ENCODE results near the gene CDH3. TPM values are rescaled to one million over a fixed set of nuclear protein-coding genes. Genes with fewer than 3 reads are reported as not detected.

Gene CDH3
- total RNA-seq, 2 experiments from 2014 or later = 0.22 to 0.74 TPM

- TF ChIP-seq, protein P1, sequence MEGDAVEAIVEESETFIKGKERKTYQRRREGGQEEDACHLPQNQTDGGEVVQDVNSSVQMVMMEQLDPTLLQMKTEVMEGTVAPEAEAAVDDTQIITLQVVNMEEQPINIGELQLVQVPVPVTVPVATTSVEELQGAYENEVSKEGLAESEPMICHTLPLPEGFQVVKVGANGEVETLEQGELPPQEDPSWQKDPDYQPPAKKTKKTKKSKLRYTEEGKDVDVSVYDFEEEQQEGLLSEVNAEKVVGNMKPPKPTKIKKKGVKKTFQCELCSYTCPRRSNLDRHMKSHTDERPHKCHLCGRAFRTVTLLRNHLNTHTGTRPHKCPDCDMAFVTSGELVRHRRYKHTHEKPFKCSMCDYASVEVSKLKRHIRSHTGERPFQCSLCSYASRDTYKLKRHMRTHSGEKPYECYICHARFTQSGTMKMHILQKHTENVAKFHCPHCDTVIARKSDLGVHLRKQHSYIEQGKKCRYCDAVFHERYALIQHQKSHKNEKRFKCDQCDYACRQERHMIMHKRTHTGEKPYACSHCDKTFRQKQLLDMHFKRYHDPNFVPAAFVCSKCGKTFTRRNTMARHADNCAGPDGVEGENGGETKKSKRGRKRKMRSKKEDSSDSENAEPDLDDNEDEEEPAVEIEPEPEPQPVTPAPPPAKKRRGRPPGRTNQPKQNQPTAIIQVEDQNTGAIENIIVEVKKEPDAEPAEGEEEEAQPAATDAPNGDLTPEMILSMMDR (IDR thresholded peaks at IDR 0.05) = no peak
- no peaks in the 10 kb centered on the region for H3K4me1 Mint-ChIP-seq (ENCODE audit: low read depth)
- Histone ChIP-seq H3K9me3 (ENCODE audit: control insufficient read depth in 1 of 2, insufficient read depth in 1 of 2, low read length in 2 of 2) (no peaks in the 10 kb centered on the region), H3K4me3 (ENCODE audit: low read length) (no peak overlapping the region), H3K27me3 (ENCODE audit: control insufficient read depth in 1 of 2, insufficient read depth in 2 of 2, low read length in 2 of 2) (no peaks in the 10 kb centered on the region), H3K4me1 (ENCODE audit: insufficient read depth, low read length) (no peaks in the 10 kb centered on the region), H3K27ac (ENCODE audit: low read depth in 1 of 2, low read length in 2 of 2) (no peak overlapping the region), H3K36me3 (ENCODE audit: insufficient read depth, low read length) (no peaks in the 10 kb centered on the region)
- no peak overlapping the region for H3K4me3 Mint-ChIP-seq
- DNase-seq = no peak
- POLR2A ChIA-PET = no interaction called here
- no peaks in the 10 kb centered on the region for H3K36me3 Mint-ChIP-seq (ENCODE audit: low read depth)
- H3K27ac Mint-ChIP-seq = no peak overlapping the region
- no peak for ATAC-seq (ENCODE audit: poor library complexity)
- H3K27me3 Mint-ChIP-seq = peaks cover 14% of the 10 kb centered on the region
- no peaks in the 10 kb centered on the region for H3K9me3 Mint-ChIP-seq
- CTCF ChIA-PET = interaction anchor here (0.5 kb wide), 1 partner anchor 32 kb away, joined by 3 read pairs; no protein-coding TSS in a partner anchor
- intact Hi-C loops (cut with DNase I, micrococcal nuclease) = no loop called here
Observed at GRCh38 chr16:68676113-68676860, 31.2 kb downstream of the CDH3 start.

- H3K27ac Mint-ChIP-seq = no peak overlapping the region
- H3K4me3 ChIP-seq (ENCODE audit: low read length) = no peak overlapping the region
- ChIA-PET CTCF (no interaction called here), POLR2A (no interaction called here)
- H3K36me3 ChIP-seq (ENCODE audit: insufficient read depth, low read length) = no peaks in the 10 kb centered on the region
- H3K27me3 ChIP-seq (ENCODE audit: control insufficient read depth in 1 of 2, insufficient read depth in 2 of 2, low read length in 2 of 2) = no peaks in the 10 kb centered on the region
- H3K27me3 Mint-ChIP-seq = peaks cover 12% of the 10 kb centered on the region
- no peaks in the 10 kb centered on the region for H3K4me1 ChIP-seq (ENCODE audit: insufficient read depth, low read length)
- TF ChIP-seq, protein P1 (IDR thresholded peaks at IDR 0.05) = no peak
- ATAC-seq (ENCODE audit: poor library complexity) (no peak), DNase-seq (no peak)
- no peaks in the 10 kb centered on the region for H3K36me3 Mint-ChIP-seq (ENCODE audit: low read depth)
- H3K9me3 Mint-ChIP-seq = no peaks in the 10 kb centered on the region
- H3K27ac ChIP-seq (ENCODE audit: low read depth in 1 of 2, low read length in 2 of 2) = no peak overlapping the region
- intact Hi-C loops (cut with DNase I, micrococcal nuclease) = no loop called here
- no peaks in the 10 kb centered on the region for H3K9me3 ChIP-seq (ENCODE audit: control insufficient read depth in 1 of 2, insufficient read depth in 1 of 2, low read length in 2 of 2)
- no peak overlapping the region for H3K4me3 Mint-ChIP-seq
- no peaks in the 10 kb centered on the region for H3K4me1 Mint-ChIP-seq (ENCODE audit: low read depth)
Observed at GRCh38 chr16:68681038-68681437, 35.9 kb downstream of the CDH3 start.

GRCh38 chr16:68685685-68686478 is 40.8 kb downstream of the CDH3 start:
- H3K36me3 Mint-ChIP-seq (ENCODE audit: low read depth) = no peaks in the 10 kb centered on the region
- H3K4me3 ChIP-seq (ENCODE audit: low read length) = no peak overlapping the region
- no peak overlapping the region for H3K4me3 Mint-ChIP-seq
- H3K27ac Mint-ChIP-seq = no peak overlapping the region
- no peaks in the 10 kb centered on the region for H3K9me3 Mint-ChIP-seq
- intact Hi-C loops (cut with DNase I, micrococcal nuclease) = no loop called here
- DNase-seq (no peak), ATAC-seq (ENCODE audit: poor library complexity) (no peak)
- H3K27me3 ChIP-seq (ENCODE audit: control insufficient read depth in 1 of 2, insufficient read depth in 2 of 2, low read length in 2 of 2) = no peaks in the 10 kb centered on the region
- H3K27me3 Mint-ChIP-seq = no peaks in the 10 kb centered on the region
- no peaks in the 10 kb centered on the region for H3K4me1 Mint-ChIP-seq (ENCODE audit: low read depth)
- no peaks in the 10 kb centered on the region for H3K36me3 ChIP-seq (ENCODE audit: insufficient read depth, low read length)
- TF ChIP-seq, protein P1 (IDR thresholded peaks at IDR 0.05) = no peak
- H3K9me3 ChIP-seq (ENCODE audit: control insufficient read depth in 1 of 2, insufficient read depth in 1 of 2, low read length in 2 of 2) = no peaks in the 10 kb centered on the region
- ChIA-PET POLR2A (no interaction called here), CTCF (no interaction called here)
- H3K27ac ChIP-seq (ENCODE audit: low read depth in 1 of 2, low read length in 2 of 2) = no peak overlapping the region
- no peaks in the 10 kb centered on the region for H3K4me1 ChIP-seq (ENCODE audit: insufficient read depth, low read length)

All from CD4-positive, alpha-beta T cell (primary cell).